Stimulated activated CD4-positive, alpha-beta T cell treated with anti-CD3 and anti-CD28 coated beads, Interleukin-15, amount 100 ng/mL, for 24 hours (primary cell): ENCODE data around the gene WHRN.

ENCODE experiments used
- DNase-seq: peaks from one replicate; pipeline ENCODE4 v3.0.0-alpha.2; 2020

The WHRN gene

DNA sequence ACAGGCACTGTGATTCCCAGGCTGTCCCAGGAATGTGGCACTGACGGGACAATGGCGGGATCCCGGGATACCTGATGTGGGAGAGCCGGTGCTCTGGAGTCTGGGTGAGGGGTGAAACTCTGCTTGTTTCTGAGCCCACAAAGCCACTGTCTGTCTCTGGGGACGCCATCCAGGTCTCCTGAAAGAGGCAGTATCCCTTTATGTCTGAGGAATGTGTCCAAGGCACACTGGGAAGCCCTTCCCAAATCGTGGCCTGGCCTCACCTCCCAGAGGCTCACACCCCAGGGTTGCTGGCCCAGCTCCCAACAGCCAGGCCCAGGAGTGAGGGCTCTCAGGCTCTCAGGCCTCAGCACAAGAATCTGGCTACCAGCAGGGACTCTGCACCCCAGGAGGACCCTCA lies 148.5 kb downstream of the WHRN start:
- DNase-seq = no peak

GRCh38 chr9:114355821-114356220 lies 149.5 kb downstream of the WHRN start:
- no peak for DNase-seq
